ENCODE results near the gene SLC17A8. TPM values are rescaled to one million over a fixed set of nuclear protein-coding genes. Genes with fewer than 3 reads are reported as not detected.

SLC17A8 gene
- total and polyA plus RNA-seq, 2 donors (not counting 3 experiments of a cell fraction or from before 2014, with no cell fraction given) = not detected

DNA sequence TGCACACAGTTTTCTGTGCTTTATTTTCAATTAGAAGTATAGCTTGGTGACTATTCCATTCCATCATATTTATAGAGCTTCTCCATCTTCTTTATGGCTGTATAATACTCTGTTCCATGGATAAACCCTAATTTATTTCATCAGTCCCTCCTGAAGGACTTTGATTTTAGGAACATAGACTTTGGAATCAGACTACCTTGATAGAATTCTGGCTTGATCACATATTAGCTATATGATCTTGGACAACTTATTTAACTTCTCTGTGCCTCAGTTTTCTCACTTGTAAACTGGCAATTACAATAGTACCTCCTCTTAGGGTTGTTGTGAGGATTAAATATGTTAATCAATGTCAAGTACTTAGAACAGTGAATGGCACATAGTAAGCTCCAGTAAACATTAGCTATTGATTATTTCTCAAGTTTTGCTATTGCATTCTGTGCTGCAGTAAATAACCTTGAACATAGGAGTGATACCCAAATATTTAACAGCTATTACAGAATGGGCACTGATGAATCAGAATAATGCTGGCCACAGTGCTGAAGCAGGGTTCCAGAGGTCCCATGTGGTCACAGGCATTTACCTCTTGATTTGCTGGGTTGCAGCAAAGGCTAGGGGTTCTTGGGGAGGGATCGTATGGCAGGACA is 104.6 kb downstream of the SLC17A8 start:
- Histone ChIP-seq H3K9ac (replicated peaks; ENCODE audit: extremely low read depth, insufficient read depth, low read length) (no peak overlapping the region), H3K79me2 (ENCODE audit: control insufficient read depth, insufficient read depth, low read length) (no peaks in the 10 kb centered on the region), H3K9me1 (replicated peaks; ENCODE audit: control insufficient read depth, extremely low read depth, insufficient read depth, low read length) (no peaks in the 10 kb centered on the region), H3K27me3 (ENCODE audit: control insufficient read depth in 2 of 2, insufficient read depth in 2 of 2, low read length in 2 of 2) (no peaks in the 10 kb centered on the region), H2AFZ (ENCODE audit: low read depth, low read length) (no peak overlapping the region), H3K9me3 (replicated peaks; ENCODE audit: control insufficient read depth, insufficient read depth, low read length) (no peaks in the 10 kb centered on the region), H3K4me3 (replicated peaks in 1 of 3; ENCODE audit: insufficient read depth in 1 of 3, low read depth in 1 of 3, low read length in 3 of 3) (no peak overlapping the region), H3K36me3 (ENCODE audit: control insufficient read depth in 2 of 2, extremely low read depth in 1 of 2, insufficient read depth in 2 of 2, low read length in 2 of 2) (no peaks in the 10 kb centered on the region), H3K27ac (ENCODE audit: insufficient read depth, low read depth, low read length) (no peak overlapping the region), H3K4me2 (ENCODE audit: insufficient read depth, low read length) (no peak overlapping the region), H4K20me1 (replicated peaks; ENCODE audit: control insufficient read depth, extremely low read depth, insufficient read depth, low read length) (no peaks in the 10 kb centered on the region), H3K4me1 (ENCODE audit: control insufficient read depth, extremely low read depth, insufficient read depth, low read length) (no peaks in the 10 kb centered on the region)
- dilution Hi-C loops (cut with MboI; ENCODE audit: extremely low pct_ligation_motif_present, low sequenced_read_pairs) (no loop called here), intact Hi-C loops (cut with micrococcal nuclease) (no loop called here)
- BruUV-seq (replicated peaks) = no TSS peak
- TF ChIP-seq JUN (IDR thresholded peaks at IDR 0.05; ENCODE audit: borderline replicate concordance, insufficient read depth, insufficient read length, low read depth) (no peak), MYC (IDR thresholded peaks at IDR 0.05; ENCODE audit: low read depth, low read length) (no peak), CTCF (IDR thresholded peaks at IDR 0.05; ENCODE audit: extremely low read depth in 1 of 2, insufficient read depth in 1 of 2, low read depth in 1 of 2, low read length in 2 of 2) (no peak), POLR2AphosphoS5 (IDR thresholded peaks at IDR 0.05; ENCODE audit: insufficient read depth, low read depth, low read length) (no peak), GATA2 (IDR thresholded peaks at IDR 0.05; ENCODE audit: insufficient read depth, insufficient read length, low read depth, low read length) (no peak), EZH2 (IDR thresholded peaks at IDR 0.05; ENCODE audit: borderline replicate concordance, low read depth, low read length, severe bottlenecking) (no peak), POLR2A (IDR thresholded peaks at IDR 0.05; ENCODE audit: low read depth, low read length) (no peak), FOS (IDR thresholded peaks at IDR 0.05; ENCODE audit: borderline replicate concordance, insufficient read depth, low read length) (no peak), MAX (IDR thresholded peaks at IDR 0.05; ENCODE audit: insufficient read depth, insufficient read length) (no peak)
- POLR2A ChIA-PET = no interaction called here
- CTCF ChIA-PET = interaction anchor here (1.5 kb wide), 1 partner anchor 15 kb away, joined by 4 read pairs; no protein-coding TSS in a partner anchor
- no peak for FAIRE-seq
- no peak for DNase-seq (ENCODE audit: low read depth, low spot score)

Data from endothelial cell of umbilical vein (primary cell).